DMS79 treated with DMSO at 0.1 percent for 48 hours (cell line): ENCODE results near the gene CTAGE1.
"Not testable (repeated sequence)": the region's sequence is repeated elsewhere in the genome, so short reads cannot be mapped to it uniquely, and the experiment has no call there.

Source experiments
- DNase-seq: peaks from one replicate; lab custom pipeline; 2025; lab: John Stamatoyannopoulos, UW

Gene CTAGE1, protein sequence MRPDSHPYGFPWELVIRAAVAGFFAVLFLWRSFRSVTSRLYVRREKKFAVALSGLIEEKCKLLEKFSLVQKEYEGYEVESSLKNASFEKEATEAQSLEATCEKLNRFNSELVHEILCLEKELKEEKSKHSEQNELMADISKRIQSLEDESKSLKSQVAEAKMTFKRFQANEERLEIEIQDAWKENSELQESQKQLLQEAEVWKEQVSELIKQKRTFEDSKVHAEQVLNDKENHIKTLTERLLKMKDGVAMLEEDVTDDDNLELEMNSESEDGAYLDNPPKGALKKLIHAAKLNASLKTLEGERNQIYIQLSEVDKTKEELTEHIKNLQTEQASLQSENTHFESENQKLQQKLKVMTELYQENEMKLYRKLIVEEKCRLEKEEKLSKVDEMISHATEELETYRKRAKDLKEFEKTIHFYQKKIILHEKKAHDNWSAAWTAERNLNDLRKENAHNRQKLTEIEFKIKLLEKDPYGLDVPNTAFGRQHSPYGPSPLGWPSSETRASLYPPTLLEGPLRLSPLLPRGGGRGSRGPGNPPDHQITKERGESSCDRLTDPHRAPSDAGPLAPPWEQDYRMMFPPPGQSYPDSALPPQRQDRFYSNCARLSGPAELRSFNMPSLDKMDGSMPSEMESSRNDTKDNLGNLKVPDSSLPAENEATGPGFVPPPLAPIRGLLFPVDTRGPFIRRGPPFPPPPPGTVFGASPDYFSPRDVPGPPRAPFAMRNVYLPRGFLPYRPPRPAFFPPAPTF

DNA sequence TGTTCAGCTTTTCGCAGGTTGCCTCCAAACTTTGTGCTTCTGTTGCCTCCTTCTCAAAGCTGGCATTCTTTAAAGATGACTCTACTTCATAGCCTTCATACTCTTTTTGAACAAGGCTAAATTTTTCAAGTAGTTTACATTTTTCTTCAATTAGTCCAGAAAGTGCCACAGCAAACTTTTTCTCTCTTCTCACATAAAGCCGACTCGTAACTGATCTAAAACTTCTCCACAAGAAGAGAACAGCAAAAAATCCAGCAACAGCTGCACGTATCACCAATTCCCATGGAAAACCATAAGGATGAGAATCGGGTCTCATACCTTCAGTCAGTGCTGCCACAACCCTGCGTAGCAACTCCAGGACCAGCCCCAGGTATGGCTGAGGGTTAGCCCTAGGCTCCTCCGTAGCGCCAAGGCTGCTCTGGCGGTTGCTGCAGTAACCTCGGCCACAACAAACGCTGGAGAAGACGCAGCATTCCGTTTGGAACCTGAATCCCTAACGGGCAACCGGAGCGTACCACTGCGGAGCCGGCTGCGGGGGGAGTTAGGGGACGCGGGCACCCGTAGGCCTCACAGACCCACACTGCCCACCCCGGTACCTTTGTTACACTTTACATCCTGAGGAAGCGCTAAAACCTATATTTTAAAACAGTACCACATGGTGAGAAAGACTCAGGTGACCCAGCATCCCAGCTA, at the start of gene CTAGE1:
TSS of gene CTAGE1 (minus strand) at position 420 of the 693 bp plus-strand sequence. CDS start at position 316, 104 bp downstream.
- no peak for DNase-seq

GRCh38 chr18:22466608-22467395, 49.1 kb upstream of the CTAGE1 start:
- no peak for DNase-seq

DNA sequence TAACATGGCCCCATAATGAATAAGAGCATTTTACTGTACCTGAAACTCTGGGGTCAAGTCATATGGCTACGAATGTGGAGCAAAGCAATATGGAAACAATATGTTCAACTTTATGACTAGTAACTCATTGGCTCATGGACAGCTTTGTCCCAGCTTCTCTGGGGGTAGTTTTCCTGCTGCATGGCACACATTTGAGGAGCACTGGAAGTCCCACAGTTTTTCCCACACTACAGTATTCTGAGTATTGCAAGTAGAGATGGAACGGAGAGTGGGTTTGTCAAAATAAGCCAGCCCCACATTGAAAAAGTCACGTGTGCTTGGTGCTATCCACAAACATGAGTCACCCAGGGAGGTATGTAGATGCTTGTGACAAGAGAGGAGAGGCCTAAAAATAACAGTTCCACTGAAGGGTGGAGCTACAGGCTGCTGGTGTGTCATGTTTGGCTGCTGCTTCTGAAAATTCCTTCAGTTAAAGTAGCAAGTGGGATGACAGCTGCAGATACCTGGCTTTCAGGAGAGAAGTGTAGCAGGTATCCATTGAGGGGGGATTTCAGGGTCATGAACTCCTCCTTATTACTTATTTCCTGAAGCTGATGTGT, 48.2 kb upstream of the CTAGE1 start:
- DNase-seq = no peak

DNA sequence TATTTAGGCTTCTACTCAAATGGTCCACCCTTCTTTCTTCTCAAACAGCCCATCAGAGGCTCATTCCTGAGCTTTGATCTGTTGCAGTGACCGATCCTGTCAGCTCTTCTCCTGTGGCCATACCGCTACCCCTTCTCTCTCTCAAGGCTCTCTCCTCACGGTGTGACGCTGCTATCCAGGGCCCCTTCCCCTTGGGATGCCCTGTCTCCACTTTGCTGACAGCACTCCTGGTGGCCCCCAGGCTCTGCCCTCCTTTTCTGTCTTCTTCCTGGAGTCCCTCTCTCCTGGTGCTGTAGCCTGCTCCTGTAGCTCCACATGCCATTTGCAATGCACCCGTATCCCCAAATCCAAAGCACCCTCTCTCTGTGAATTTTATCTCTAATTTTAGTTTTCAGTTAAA, 45.4 kb upstream of the CTAGE1 start:
- no peak for DNase-seq

DNA sequence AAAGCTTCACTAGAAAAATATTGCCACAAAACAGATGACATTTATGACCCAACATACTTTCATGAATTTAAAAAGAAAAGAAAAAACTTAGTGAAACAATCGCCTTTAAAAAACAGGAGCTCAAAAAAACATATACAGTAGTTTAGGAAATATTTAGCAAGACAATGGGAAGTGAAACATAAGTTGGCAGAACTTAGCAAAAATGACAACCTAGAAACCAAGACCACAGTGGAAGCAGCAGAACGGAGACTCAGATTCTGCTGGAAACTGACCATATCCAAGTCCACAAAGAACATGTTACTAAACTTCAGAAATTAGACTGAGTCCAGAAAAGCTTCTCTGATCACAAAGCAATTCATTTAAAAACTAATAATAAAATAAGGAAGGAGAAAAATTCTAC, 41.8 kb upstream of the CTAGE1 start:
- no peak for DNase-seq

- no peak for DNase-seq
Measured at GRCh38 chr18:22457524-22457923, 39.8 kb upstream of the CTAGE1 start.

GRCh38 chr18:22456547-22456946, 38.8 kb upstream of the CTAGE1 start:
- no peak for DNase-seq

- no peak for DNase-seq
Measured at GRCh38 chr18:22456116-22456480, 38.4 kb upstream of the CTAGE1 start.

- no peak for DNase-seq
Measured at GRCh38 chr18:22455425-22456115, 37.9 kb upstream of the CTAGE1 start.

DNA sequence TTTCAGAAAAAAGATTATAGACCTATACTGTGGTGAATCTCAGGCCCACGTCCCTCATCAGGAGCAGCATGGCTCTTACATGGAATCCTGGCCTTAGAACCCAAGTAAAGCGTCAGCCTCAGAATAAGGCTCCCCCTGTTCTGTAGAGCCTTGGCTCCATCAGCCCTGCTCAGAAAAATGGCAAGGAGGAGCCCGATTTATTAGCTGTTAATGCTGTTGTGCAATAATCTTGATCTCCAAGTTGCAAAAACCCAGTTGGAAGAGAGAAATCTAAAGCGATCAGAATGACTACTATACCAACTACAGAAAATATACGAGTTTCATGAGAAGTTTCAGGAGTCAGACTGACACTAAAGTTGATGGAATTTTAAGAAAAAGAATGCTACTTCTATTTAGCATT, 35.6 kb upstream of the CTAGE1 start:
- no peak for DNase-seq

GRCh38 chr18:22452226-22452668, 34.5 kb upstream of the CTAGE1 start:
- no peak for DNase-seq

DNA sequence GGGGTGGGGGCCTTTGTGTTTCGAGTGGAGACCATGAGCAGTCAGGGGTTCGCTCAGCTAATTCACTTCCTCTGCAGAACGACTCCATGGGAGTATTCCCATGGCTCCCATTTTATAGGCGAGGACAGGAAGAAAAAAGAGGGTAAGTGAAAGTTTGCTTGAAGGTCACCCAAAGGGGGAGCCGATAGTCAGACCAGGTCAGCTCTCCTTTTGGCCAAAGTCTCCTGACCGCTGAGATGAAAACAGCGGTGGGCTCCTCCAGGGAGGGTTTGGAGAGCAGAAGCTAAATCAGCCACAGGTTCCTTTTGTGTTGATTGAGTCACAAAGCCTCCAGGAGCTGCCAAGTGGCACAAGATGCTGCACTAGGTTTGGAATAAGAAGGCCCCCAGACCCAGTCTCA, 34.1 kb upstream of the CTAGE1 start:
- DNase-seq = no peak

GRCh38 chr18:22450766-22451165, 33.1 kb upstream of the CTAGE1 start:
- DNase-seq = not testable (repeated sequence)

DNA sequence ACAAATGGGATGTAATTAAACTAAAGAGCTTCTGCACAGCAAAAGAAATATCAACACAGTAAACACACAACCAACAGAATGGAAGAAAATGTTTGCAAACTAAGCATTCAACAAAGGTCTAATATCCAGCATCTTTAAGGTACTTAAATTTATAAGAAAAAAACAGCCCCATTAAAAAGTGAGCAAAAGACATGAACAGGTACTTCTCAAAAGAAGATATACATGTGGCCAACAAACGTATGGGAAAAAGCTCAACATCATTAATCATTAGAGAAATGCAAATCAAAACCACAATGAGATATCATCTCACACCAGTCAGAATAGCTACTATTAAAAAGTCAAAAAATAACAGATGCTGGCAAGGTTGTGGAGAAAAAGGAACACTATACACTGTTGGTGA, 32.6 kb upstream of the CTAGE1 start:
- not testable (repeated sequence) for DNase-seq

DNA sequence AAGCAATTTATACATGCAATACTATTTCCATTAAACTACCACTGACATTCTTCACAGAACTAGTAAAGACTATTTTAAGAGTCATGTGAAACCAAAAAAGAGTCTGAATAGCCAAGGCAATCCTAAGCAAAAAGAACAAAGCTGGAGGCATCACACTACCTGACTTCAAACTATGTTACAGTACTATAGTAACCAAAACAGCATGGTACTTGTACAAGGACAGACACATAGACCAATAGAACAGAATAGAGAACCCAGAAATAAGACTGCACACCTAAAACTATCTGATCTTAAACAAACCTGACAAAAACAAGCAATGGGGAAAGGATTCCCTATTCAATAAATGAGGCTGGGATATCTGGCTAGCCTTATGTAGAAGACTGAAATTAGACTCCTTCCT, 32.0 kb upstream of the CTAGE1 start:
- DNase-seq = not testable (repeated sequence)

DNA sequence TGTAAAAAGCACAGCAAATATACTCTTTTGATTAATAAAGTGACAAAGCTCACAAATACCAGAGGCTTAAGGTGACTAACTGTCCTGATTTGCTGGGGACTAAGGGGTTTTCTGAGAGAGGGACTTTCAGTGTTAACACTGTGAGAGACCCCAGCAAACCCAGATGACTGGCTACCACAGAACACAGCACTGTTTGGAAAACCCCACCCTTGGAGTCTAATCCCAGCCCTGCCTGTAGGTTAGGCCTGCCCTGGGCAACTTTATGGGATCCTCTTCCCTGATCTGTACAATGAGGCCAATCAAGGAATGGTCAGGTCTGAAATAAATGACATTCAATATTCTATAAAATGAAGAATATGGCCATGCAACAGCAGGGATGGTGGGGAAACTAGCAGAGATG, 30.5 kb upstream of the CTAGE1 start:
- DNase-seq = no peak

GRCh38 chr18:22447792-22448191, 30.1 kb upstream of the CTAGE1 start:
- no peak for DNase-seq

DNA sequence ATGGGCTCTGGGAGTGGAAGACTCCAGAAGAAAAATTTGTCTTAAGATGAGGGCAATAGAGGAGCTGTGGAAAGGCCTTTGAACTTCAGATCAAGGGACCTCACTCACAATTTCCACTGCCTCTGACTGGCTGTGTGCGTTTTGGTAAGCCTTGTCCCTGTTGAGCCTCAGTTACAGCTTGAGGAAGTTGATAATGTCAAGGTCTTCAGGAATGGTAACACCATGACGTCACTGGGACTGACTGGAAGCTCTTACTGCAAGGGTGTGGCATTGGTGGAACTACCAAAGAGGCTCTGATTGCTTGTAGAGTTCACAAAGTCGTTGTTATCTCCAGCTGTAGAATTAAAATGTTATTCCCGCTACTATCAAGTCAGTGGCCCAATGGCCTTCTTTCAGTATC, 29.2 kb upstream of the CTAGE1 start:
- DNase-seq = no peak

- no peak for DNase-seq
Measured at GRCh38 chr18:22446325-22446724, 28.6 kb upstream of the CTAGE1 start.

- no peak for DNase-seq
Measured at GRCh38 chr18:22441638-22442037, 23.9 kb upstream of the CTAGE1 start.

DNA sequence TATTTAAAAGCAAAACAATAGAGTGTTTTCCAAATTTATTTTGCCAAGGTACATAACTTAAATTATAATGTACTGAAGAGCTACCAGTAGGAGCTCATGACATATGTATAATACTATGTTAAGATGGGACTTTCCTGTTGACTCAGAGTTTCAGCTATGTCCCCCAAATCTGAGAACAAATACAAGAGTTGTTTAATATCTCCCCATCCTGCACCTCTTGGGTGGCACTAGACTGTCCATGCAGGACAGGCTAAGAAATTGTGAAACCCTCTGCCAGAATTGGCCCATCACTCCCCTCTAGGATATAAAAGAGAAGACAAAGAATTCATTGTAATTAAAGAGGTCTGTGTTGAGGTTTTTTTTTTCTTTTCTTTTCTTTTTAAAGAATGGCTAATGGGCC, 21.7 kb upstream of the CTAGE1 start:
- no peak for DNase-seq
